BLaER1 (cell line): ENCODE measurements around the gene HECTD4.

Experiments
- H3K27ac ChIP-seq: shearing (Covaris generic); formaldehyde crosslinking; 2 replicates; pipeline ENCODE4 v1.8.1; 2022
- H3K27me3 ChIP-seq: shearing (Covaris generic); formaldehyde crosslinking; 2 replicates; pipeline ENCODE4 v1.8.1; 2022
- H3K36me3 ChIP-seq: shearing (Covaris generic); formaldehyde crosslinking; 2 replicates; pipeline ENCODE4 v1.8.1; 2022
- H3K4me1 ChIP-seq: shearing (Covaris generic); formaldehyde crosslinking; 2 replicates; pipeline ENCODE4 v1.8.1; 2022
- H3K4me2 ChIP-seq: shearing (Covaris generic); formaldehyde crosslinking; 2 replicates; pipeline ENCODE4 v1.8.1; 2022
- H3K4me3 ChIP-seq: shearing (Covaris generic); formaldehyde crosslinking; 2 replicates; pipeline ENCODE4 v1.8.1; 2022
- H3K9ac ChIP-seq: shearing (Covaris generic); formaldehyde crosslinking; 2 replicates; pipeline ENCODE4 v1.8.1; 2022
- H3K9me3 ChIP-seq: shearing (Covaris generic); formaldehyde crosslinking; 2 replicates; pipeline ENCODE4 v1.8.1; 2022
- H4K20me1 ChIP-seq: shearing (Covaris generic); formaldehyde crosslinking; 2 replicates; pipeline ENCODE4 v1.8.1; 2022
- Cebpa-rat ChIP-seq: shearing (Covaris generic); IDR thresholded peaks from 2 replicates; pipeline ENCODE4 v1.8.1; 2022

The HECTD4 gene

DNA sequence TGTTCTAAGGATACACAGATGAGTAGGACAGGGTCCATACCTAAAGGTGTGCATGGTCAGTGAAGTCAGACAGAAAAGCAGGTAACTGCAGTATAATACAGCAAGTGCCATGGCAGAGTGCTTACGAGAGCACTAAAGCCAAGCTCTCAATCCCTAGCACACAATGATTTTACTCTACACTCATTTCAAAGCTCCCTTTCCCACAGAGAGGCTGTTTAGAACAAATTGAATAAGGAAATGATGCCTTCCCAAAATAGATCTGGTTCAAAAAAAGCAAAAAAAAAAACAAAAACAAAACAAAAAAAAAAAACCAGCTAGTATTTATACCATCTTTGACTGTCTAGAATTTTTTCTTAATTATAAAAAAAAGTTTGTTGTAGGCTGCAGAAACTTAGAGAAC is 74.1 kb downstream of the HECTD4 start:
- Histone ChIP-seq H3K27ac (no peak overlapping the region), H3K4me3 (no peak overlapping the region), H3K4me1 (peaks cover 7% of the 10 kb centered on the region; the same call in 1 of the 2 replicates), H3K9ac (no peak overlapping the region), H4K20me1 (no peaks in the 10 kb centered on the region), H3K9me3 (no peaks in the 10 kb centered on the region), H3K4me2 (no peak overlapping the region), H3K36me3 (peaks cover 86% of the 10 kb centered on the region), H3K27me3 (no peaks in the 10 kb centered on the region)
- TF ChIP-seq Cebpa-rat: no peak

DNA sequence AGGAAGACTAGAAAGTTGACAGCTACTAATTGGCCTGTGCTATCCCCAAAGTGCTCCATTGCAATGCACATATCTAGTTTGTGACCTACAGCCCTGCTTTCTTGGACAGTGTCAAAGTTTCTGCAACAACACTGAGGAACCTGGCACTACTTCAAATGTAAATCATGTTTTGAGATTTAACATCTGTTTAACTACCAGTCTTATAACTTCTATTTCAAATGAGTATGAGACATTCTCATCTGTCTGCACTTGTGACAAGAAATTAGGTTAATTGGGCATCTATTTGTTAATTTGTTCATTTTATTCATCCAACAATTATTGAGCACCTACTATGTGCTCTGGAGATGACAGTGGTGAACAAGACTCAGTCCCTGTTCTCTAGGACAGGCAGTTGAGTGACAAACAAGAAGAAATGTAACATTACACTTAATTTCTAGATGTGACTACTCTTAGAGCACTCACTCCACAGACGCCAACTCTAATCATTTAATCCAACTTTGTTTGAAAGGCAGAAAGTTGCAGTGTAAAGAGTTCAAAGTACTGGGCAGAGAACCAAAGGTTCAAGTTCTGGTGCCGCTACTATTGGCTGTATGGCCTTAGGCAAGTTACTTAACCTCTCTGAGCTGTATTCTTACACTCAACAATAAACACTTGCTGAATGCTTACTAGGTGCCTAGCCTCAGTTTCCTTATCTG is 74.8 kb downstream of the HECTD4 start:
- Histone ChIP-seq H4K20me1 (no peaks in the 10 kb centered on the region), H3K4me1 (peaks cover 7% of the 10 kb centered on the region; the same call in 1 of the 2 replicates), H3K27ac (no peak overlapping the region), H3K4me2 (no peak overlapping the region), H3K4me3 (no peak overlapping the region), H3K9ac (no peak overlapping the region), H3K9me3 (no peaks in the 10 kb centered on the region), H3K36me3 (peaks cover 86% of the 10 kb centered on the region), H3K27me3 (no peaks in the 10 kb centered on the region)
- no peak for TF ChIP-seq Cebpa-rat

DNA sequence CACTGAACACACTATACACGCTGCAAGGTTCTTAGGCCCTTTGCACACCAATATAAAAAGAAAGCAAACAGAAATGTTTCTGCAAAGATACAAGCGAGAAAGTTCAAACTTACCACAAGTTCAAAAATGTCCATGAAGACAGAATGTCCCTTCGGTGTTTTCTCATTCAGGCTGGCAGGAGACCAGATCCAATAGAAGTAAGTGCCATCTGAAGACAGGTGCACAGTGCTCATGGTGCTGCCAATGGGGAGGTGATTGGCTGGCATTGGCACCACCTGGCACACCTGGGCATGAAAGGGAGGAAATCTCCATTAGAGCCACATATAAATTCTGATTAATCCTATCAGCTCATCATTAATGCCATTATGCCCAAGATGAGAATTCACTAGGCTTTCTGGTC is 76.3 kb downstream of the HECTD4 start:
- no peaks in the 10 kb centered on the region for H3K9me3 ChIP-seq
- H3K36me3 ChIP-seq: peaks cover 84% of the 10 kb centered on the region
- no peak overlapping the region for H3K9ac ChIP-seq

DNA sequence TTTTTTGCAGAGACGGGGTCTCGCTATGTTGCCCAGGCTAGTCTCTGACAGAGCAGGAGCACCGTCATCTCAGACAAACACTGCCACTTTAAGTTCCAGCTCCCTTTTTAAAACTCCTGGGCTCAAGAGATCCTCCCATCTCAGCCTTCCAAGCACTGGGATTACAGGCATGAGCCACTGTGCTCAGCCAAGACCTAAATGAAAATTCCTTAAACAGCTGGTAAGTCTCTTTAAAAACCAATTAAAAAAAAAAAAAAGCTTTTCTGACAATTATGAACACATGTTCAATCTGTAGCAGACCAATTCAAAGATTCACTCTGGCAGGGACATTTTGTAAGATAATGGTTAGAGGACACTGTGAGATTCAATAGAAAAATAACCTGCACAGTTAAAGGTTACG is 77.8 kb downstream of the HECTD4 start:
- Histone ChIP-seq H3K36me3 (peaks cover 89% of the 10 kb centered on the region), H3K4me2 (no peak overlapping the region), H3K27me3 (no peaks in the 10 kb centered on the region), H3K4me3 (no peak overlapping the region), H3K9ac (no peak overlapping the region), H3K4me1 (no peaks in the 10 kb centered on the region), H4K20me1 (0 out of 2 replicates have a peak, but pooled peaks cover 1% of the 10 kb centered on the region), H3K27ac (no peak overlapping the region), H3K9me3 (no peaks in the 10 kb centered on the region)
- TF ChIP-seq Cebpa-rat: no peak

More for the DNA sequence above, 76.3 kb downstream of the HECTD4 start:
- H4K20me1 ChIP-seq: no peaks in the 10 kb centered on the region
- H3K27me3 ChIP-seq: no peaks in the 10 kb centered on the region
- H3K4me1 ChIP-seq: no peaks in the 10 kb centered on the region
- TF ChIP-seq Cebpa-rat: no peak
- H3K4me2 ChIP-seq: no peak overlapping the region
- no peak overlapping the region for H3K4me3 ChIP-seq
- H3K27ac ChIP-seq: no peak overlapping the region

DNA sequence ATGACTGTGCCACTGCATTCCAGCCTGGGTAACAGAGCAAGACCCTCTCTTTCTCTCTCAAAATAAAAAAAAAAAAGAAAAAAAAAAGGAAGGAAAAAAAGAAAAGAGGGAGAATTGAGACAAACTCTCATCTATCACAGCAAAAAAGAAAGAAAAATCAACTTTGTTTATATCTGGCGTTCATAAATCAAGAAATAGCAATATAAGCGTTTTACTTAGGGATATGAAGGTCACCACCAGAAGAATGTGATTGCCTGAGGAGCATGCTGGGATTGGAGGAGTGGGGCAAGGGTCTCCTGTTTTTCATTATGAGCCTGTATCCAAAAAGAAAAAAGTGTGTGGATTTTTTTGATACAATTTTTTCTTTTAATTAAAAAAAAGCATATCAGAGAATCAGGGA is 78.4 kb downstream of the HECTD4 start:
- no peak overlapping the region for H3K4me3 ChIP-seq
- no peaks in the 10 kb centered on the region for H3K4me1 ChIP-seq
- H4K20me1 ChIP-seq: 0 out of 2 replicates have a peak, but pooled peaks cover 5% of the 10 kb centered on the region
- H3K4me2 ChIP-seq: no peak overlapping the region
- no peak for TF ChIP-seq Cebpa-rat
- no peaks in the 10 kb centered on the region for H3K9me3 ChIP-seq
- H3K27ac ChIP-seq: no peak overlapping the region
- H3K36me3 ChIP-seq: peaks cover 87% of the 10 kb centered on the region
- H3K27me3 ChIP-seq: no peaks in the 10 kb centered on the region
- no peak overlapping the region for H3K9ac ChIP-seq

DNA sequence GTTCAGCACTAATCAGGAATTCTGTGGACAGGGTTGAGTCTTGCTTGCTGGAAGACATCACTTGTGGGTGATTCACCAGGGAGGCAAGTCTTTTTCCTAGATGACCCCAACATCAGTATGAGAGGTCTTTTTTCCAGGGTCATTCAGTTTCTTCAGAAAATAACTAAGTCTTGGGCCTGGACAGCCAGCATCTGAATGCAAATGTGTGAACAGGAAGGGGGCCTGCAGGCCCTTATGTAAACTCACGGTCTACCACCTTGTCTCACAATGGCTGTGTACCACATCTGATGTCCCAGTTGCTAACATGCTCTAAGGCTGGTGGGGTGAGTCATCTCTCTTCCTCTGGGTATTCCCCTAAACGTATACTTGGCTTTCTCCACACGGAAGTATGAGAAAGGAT is 79.2 kb downstream of the HECTD4 start:
- H3K4me2 ChIP-seq: no peak overlapping the region
- peaks cover 87% of the 10 kb centered on the region for H3K36me3 ChIP-seq
- no peak overlapping the region for H3K4me3 ChIP-seq
- no peak for TF ChIP-seq Cebpa-rat
- no peaks in the 10 kb centered on the region for H3K4me1 ChIP-seq
- H4K20me1 ChIP-seq: peaks cover 7% of the 10 kb centered on the region; the same call in 1 of the 2 replicates
- no peak overlapping the region for H3K9ac ChIP-seq
- no peak overlapping the region for H3K27ac ChIP-seq
- H3K9me3 ChIP-seq: no peaks in the 10 kb centered on the region
- H3K27me3 ChIP-seq: no peaks in the 10 kb centered on the region

DNA sequence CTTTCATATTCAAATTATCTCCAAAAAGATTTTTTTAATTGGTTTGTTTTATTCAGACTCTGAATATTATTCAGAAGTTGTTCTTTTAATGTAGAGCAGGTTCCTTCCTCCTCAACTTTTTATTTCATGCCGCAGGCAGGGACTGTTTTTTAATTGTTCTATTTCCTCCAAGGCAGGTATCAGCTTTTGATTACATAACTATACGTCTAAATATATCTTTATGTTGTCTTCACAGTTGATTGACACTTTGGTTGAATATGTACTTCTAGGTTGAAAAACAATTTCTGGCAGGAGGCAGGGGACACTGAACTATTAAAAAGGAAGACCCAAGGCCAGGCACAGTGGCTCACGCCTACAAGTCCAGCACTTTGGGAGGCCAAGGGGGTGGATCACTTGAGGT is 82.5 kb downstream of the HECTD4 start:
- Histone ChIP-seq H3K27ac (no peak overlapping the region), H3K4me1 (no peaks in the 10 kb centered on the region), H4K20me1 (peaks cover 28% of the 10 kb centered on the region), H3K9me3 (no peaks in the 10 kb centered on the region), H3K4me3 (no peak overlapping the region), H3K36me3 (peaks cover 86% of the 10 kb centered on the region), H3K4me2 (no peak overlapping the region), H3K9ac (no peak overlapping the region), H3K27me3 (no peaks in the 10 kb centered on the region)
- no peak for TF ChIP-seq Cebpa-rat

DNA sequence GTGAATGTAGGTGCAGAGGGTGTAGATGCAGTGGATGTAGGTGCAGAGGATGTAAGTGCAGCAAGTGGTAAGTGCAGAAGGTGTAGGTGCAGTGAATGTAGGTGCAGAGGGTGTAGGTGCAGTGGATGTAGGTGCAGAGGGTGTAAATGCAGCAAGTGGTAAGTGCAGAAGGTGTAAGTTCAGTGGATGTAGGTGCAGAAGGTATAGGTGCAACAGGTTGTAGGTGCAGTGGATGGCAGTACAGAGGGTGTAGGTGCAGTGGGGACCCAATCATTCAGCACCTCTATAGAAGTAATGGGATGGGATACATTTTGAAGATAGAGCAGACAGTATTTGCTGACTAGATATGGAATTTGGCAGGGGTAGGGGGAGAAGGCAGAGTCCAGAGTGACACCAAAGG is 85.0 kb downstream of the HECTD4 start:
- no peak overlapping the region for H3K9ac ChIP-seq
- H3K9me3 ChIP-seq: no peaks in the 10 kb centered on the region
- no peaks in the 10 kb centered on the region for H3K4me1 ChIP-seq
- H3K27ac ChIP-seq: no peak overlapping the region
- no peaks in the 10 kb centered on the region for H3K27me3 ChIP-seq
- peaks cover 78% of the 10 kb centered on the region for H3K36me3 ChIP-seq
- H3K4me3 ChIP-seq: no peak overlapping the region
- TF ChIP-seq Cebpa-rat: no peak
- H4K20me1 ChIP-seq: peaks cover 28% of the 10 kb centered on the region
- no peak overlapping the region for H3K4me2 ChIP-seq

DNA sequence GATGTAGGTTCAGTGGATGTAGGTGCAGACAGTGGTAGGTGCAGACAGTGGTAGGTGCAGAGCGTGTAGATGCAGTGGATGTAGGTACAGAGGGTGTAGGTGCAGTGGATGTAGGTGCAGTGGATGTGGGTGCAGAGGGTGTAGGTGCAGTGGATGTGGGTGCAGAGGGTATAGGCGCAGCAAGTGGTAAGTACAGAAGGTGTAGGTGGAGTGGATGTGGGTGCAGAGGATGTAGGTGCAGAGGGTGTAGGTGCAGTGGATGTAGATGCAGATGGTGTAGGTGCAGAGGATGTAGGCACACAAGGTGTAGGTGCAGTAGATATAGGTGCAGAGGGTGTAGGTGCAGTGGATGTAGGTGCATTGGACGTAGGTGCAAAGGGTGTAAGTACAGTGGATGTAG is 86.0 kb downstream of the HECTD4 start:
- no peak overlapping the region for H3K27ac ChIP-seq
- H3K27me3 ChIP-seq: no peaks in the 10 kb centered on the region
- no peaks in the 10 kb centered on the region for H3K4me1 ChIP-seq
- H3K4me3 ChIP-seq: no peak overlapping the region
- peaks cover 80% of the 10 kb centered on the region for H3K36me3 ChIP-seq
- H3K4me2 ChIP-seq: no peak overlapping the region
- no peak for TF ChIP-seq Cebpa-rat
- no peak overlapping the region for H3K9ac ChIP-seq
- no peaks in the 10 kb centered on the region for H3K9me3 ChIP-seq
- H4K20me1 ChIP-seq: peaks cover 28% of the 10 kb centered on the region

DNA sequence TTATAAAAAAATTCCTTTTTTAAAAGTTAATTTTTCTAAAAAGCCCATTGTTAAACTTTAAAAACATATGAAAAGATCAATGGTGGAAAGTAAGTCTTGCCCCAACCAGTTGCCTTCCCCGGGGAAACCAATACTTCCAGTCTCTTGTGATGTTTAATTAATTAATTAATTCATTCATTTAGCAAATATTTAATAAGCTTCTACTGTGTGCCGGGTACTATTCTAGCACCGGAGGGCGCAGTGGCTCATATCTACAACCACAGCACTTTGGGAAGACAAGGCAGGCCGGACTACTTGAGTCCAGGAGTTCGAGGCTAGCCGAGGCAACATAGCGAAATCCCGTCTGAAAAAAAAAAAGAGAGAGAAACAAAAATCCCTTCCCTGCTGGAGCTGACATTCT is 87.4 kb downstream of the HECTD4 start:
- H3K36me3 ChIP-seq: peaks cover 80% of the 10 kb centered on the region
- TF ChIP-seq Cebpa-rat: no peak
- no peak overlapping the region for H3K4me2 ChIP-seq
- no peak overlapping the region for H3K27ac ChIP-seq
- H3K4me1 ChIP-seq: no peaks in the 10 kb centered on the region
- no peaks in the 10 kb centered on the region for H3K27me3 ChIP-seq
- no peak overlapping the region for H3K9ac ChIP-seq
- H3K9me3 ChIP-seq: peaks cover 10% of the 10 kb centered on the region
- no peak overlapping the region for H3K4me3 ChIP-seq
- H4K20me1 ChIP-seq: peaks cover 28% of the 10 kb centered on the region
